HFF-Myc (cell line): ENCODE data around the gene SELENOI.
"Not testable (repeated sequence)": the region's sequence is repeated elsewhere in the genome, so short reads cannot be mapped to it uniquely, and the experiment has no call there.

Source experiments
- DNase-seq: peaks from one replicate; pipeline ENCODE4 v3.0.0-alpha.2; 2011; ENCODE audit warnings: low read depth; ENCODE audit errors: extremely low read depth
- H3K4me3 ChIP-seq: replicated peaks from 2 replicates; pipeline ENCODE4 v1.5.1; 2011; ENCODE audit warnings: low read depth, mild to moderate bottlenecking, control low read depth, low read length
- TF ChIP-seq, protein P1 (sequence below): IDR thresholded peaks from 2 replicates; pipeline ENCODE4 v1.5.1; 2012; ENCODE audit warnings: mild to moderate bottlenecking, low read depth, low read length, control low read depth; ENCODE audit errors: missing control alignments

SELENOI gene

DNA sequence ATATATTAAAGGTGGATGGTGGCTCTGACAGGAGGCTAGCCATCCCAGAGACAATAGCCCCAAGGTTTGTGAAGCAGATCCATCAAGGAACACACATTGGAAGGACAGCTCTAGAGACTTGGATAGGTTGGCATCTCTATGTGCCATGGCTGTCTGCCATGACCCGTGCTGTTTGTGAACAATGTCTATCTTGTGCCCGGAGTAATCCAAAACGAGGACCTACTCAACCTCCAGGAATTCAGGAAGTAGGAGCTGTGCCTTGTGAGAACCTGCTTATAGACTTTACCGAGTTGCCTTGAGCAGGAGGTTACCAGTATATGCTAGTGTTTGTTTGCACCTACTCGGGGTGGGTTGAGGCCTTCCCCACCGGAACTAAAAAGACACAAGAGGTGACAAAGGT lies 43.1 kb upstream of the SELENOI start:
- no peak for DNase-seq
- TF ChIP-seq, protein P1, sequence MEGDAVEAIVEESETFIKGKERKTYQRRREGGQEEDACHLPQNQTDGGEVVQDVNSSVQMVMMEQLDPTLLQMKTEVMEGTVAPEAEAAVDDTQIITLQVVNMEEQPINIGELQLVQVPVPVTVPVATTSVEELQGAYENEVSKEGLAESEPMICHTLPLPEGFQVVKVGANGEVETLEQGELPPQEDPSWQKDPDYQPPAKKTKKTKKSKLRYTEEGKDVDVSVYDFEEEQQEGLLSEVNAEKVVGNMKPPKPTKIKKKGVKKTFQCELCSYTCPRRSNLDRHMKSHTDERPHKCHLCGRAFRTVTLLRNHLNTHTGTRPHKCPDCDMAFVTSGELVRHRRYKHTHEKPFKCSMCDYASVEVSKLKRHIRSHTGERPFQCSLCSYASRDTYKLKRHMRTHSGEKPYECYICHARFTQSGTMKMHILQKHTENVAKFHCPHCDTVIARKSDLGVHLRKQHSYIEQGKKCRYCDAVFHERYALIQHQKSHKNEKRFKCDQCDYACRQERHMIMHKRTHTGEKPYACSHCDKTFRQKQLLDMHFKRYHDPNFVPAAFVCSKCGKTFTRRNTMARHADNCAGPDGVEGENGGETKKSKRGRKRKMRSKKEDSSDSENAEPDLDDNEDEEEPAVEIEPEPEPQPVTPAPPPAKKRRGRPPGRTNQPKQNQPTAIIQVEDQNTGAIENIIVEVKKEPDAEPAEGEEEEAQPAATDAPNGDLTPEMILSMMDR, result no peak
- H3K4me3 ChIP-seq, result no peak overlapping the region

DNA sequence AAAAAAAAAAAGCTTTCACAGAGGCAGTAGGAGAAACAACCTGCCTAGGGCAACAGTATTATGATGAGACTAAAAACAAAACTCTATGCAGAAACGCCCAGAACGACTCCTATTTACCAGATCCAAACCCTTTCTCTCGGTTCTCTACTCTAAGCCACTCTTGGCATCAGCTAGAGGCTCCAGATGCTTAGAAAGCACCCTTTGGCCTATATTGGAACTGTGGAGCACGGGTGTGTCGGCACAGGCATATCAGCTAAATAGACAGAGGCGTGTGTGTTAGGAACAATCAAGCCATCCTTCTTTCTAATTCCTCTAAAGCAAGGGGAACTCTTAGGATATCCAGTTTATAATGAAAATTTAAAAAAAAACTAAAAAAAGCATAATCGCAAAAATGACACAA lies 40.8 kb upstream of the SELENOI start:
- H3K4me3 ChIP-seq, DNase-seq: not testable (repeated sequence)

GRCh38 chr2:26305540-26305939 lies 40.4 kb upstream of the SELENOI start:
- DNase-seq, result no peak
- TF ChIP-seq, protein P1, result no peak
- H3K4me3 ChIP-seq, result no peak overlapping the region

- TF ChIP-seq, protein P1, result no peak
- no peak overlapping the region for H3K4me3 ChIP-seq
- no peak for DNase-seq
Observed at GRCh38 chr2:26309921-26310320, 36.0 kb upstream of the SELENOI start.

DNA sequence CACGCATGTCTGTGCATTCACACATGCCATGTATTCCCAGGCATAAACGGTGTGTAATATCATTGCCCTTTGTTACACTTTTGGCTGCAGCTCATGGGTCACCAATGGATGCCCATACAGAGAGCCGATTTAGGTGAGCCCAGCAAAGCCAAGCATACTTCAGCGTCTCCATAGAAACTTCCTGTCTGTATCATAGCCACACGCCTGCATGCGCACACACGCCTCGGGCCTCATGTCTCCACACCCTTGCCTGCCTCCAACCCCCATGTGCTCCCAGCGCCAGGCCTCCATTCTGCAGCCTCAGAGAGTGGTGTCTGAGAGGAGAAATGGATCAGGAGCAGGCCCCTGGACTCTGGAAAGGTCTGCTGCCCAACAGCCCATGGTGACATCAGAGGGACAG lies 33.5 kb upstream of the SELENOI start:
- no peak overlapping the region for H3K4me3 ChIP-seq
- no peak for DNase-seq
- TF ChIP-seq, protein P1, result no peak

DNA sequence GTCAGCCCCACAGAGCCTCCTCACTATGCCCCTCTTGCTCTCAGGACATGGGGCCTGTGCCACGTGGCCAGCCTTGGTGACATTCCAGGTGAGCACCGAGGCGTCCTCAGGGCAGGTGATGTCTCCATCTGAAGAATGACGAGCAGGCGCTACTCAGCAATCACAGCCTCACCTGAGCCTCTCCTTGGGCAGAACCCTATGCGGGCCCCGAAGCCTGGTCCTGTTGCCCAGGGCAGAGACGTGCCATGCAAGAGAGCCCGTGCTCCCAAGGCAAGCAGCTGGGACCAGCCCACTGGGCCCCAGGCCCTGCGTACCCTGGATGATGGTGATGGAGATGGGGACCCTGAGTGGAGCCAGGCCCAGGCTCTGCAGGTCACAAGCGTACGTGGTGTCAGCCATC lies 32.5 kb upstream of the SELENOI start:
- H3K4me3 ChIP-seq, result no peak overlapping the region
- TF ChIP-seq, protein P1, result no peak
- DNase-seq, result no peak

DNA sequence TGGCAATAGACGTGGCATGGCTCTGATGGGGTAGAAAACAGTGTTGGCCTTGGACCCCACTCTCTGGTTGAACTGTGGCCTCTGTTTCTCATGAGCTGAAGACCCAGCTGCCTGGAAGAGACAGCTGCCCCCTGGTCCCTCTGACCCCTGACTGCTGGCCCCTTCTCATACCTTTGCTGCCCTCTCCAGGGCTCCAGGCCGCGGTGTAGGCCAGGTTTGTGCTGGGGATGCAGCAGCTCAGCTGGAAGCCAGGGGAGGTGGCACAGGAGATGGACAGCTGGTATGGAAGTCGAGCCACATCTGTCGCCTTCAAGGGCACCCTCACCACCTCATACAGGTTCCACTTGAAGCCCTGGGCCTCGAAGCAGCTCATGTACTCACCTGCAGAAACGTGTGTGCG lies 31.7 kb upstream of the SELENOI start:
- no peak overlapping the region for H3K4me3 ChIP-seq
- TF ChIP-seq, protein P1, result no peak
- no peak for DNase-seq
